Raji (cell line): ENCODE results near the gene KCNJ12.

Experiments used
- POLR2A ChIP-seq: IDR thresholded peaks from 2 replicates; pipeline ENCODE4 v1.6.1; 2011; ENCODE audit warnings: low read depth, low read length, control low read depth; ENCODE audit not compliant: insufficient read depth

KCNJ12 gene

DNA sequence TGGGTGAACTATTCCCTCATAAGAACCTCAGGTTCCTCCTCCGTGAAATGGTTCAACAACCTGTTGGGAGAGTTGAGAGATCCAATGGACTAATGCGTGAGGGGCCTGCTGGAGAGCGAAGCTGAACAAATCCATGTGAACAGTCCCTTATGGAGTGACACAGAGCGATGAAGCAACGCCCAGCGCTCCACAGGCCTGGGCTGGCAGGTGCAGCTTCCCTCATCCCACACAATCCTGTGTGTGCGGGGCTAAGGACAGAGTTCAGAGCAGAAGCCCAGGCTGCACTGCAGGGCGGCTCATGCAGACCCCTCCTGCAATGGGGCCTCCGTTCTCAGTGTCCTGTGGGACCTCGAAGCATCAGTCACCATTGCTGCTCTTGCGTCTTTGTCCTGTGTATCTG lies 90.4 kb downstream of the KCNJ12 start:
- TF ChIP-seq POLR2A = no peak

DNA sequence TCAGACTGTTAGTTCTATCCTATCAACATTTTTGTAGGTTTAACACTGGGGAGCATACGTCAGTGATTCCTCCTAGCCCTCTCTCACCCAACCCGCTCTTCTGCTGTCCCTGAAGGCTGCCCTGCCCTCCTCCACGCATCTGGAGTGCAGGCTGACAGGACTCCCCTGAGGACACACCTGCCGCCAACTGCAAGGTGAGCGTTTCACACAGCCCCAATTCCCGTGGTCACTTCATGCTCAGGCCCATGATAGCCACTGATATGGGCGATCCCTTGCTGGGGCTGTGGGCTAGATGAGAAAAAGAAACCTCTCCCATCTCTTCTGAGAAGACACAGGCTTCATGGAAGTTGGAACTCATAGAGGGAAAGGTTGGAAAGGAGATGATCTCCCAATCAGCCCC lies 91.0 kb downstream of the KCNJ12 start:
- TF ChIP-seq POLR2A = no peak

DNA sequence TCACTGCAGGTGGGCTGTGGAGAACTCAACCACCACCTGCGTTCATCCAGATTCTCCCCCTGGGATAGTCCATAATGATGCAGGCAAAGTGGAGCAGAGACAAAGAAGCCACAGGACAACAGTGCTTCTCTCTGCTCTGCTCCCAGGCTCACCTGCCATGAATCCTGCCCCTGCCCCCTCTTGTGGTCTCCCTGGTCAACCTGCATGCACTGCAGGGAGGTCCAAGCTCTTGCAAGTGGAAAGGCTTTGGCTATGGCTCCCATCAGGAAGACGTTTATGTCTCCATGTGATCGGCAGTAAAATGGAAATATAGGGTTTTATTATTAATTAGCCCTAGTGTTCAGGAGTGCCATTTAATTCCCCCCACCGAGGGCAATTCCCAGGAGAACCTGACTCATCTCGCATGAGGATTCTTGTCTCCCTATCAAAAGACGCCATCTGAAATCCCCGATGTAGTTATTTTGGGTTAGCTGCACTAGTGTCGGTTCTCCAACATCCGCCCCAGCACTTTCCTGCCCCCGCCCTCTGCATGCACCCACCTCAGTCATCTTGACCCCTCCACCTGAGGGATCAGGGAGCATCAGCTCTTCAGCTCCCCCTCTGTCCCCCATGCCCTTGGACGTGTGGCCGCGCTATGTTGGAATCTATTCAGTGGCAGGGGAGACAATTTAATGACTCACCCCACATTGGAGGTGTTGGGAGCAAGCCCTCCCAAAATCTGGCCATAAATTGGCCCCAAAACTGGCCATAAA lies 91.8 kb downstream of the KCNJ12 start:
- TF ChIP-seq POLR2A = no peak
